ENCODE measurements around the gene FAM53B. TPM values are rescaled to one million over a fixed set of nuclear protein-coding genes. Genes with fewer than 3 reads are reported as not detected.
A peak's percentile ranks its signal among the peaks of the same experiment; 100 is the strongest.

Gene FAM53B
- total RNA-seq, 1 experiment from 2014 or later = 14.9 TPM

- H3K4me3 Mint-ChIP-seq (ENCODE audit: unreplicated experiment) = no peak overlapping the region
- H3K36me3 Mint-ChIP-seq (ENCODE audit: insufficient read depth, unreplicated experiment) = peaks cover 49% of the 10 kb centered on the region
- H3K27me3 Mint-ChIP-seq (ENCODE audit: insufficient read depth, unreplicated experiment) = no peaks in the 10 kb centered on the region
- H3K4me1 Mint-ChIP-seq (ENCODE audit: insufficient read depth, unreplicated experiment) = peaks cover 10% of the 10 kb centered on the region
- ChIA-PET CTCF (interaction anchor here (1.1 kb wide), 1 partner anchor 158 kb away, joined by 3 read pairs; no protein-coding TSS in a partner anchor), POLR2A (no interaction called here)
- H3K27ac Mint-ChIP-seq (ENCODE audit: low read depth, unreplicated experiment) = no peak overlapping the region
- TF ChIP-seq CTCF (IDR thresholded peaks at IDR 0.05; ENCODE audit: unreplicated experiment) = no peak
- no peak for DNase-seq (ENCODE audit: unreplicated experiment)
- no TSS peak for BruUV-seq (replicated peaks)
- no peaks in the 10 kb centered on the region for H3K9me3 Mint-ChIP-seq (ENCODE audit: unreplicated experiment)
- intact Hi-C loops (cut with micrococcal nuclease) = no loop called here
These were observed 53.2 kb downstream of the FAM53B start for GRCh38 chr10:124691002-124691401.

GRCh38 chr10:124689911-124690498 lies 54.2 kb downstream of the FAM53B start:
- intact Hi-C loops (cut with micrococcal nuclease) = no loop called here
- no peak overlapping the region for H3K4me3 Mint-ChIP-seq (ENCODE audit: unreplicated experiment)
- POLR2A ChIA-PET = interaction anchor here (1.5 to 1.6 kb wide), 2 partner anchors 11 to 52 kb away, joined by 4 read pairs; no protein-coding TSS in a partner anchor
- H3K36me3 Mint-ChIP-seq (ENCODE audit: insufficient read depth, unreplicated experiment) = peaks cover 46% of the 10 kb centered on the region
- no TSS peak for BruUV-seq (replicated peaks)
- H3K9me3 Mint-ChIP-seq (ENCODE audit: unreplicated experiment) = no peaks in the 10 kb centered on the region
- DNase-seq (ENCODE audit: unreplicated experiment) = no peak
- no peak overlapping the region for H3K27ac Mint-ChIP-seq (ENCODE audit: low read depth, unreplicated experiment)
- peaks cover 10% of the 10 kb centered on the region for H3K4me1 Mint-ChIP-seq (ENCODE audit: insufficient read depth, unreplicated experiment)
- H3K27me3 Mint-ChIP-seq (ENCODE audit: insufficient read depth, unreplicated experiment) = no peaks in the 10 kb centered on the region
- no peak for TF ChIP-seq CTCF (IDR thresholded peaks at IDR 0.05; ENCODE audit: unreplicated experiment)
- CTCF ChIA-PET = interaction anchor here (1.1 to 2.2 kb wide), 3 partner anchors 52 to 157 kb away, joined by 3 to 18 read pairs (median 3); no protein-coding TSS in a partner anchor

- intact Hi-C loops (cut with micrococcal nuclease) = no loop called here
- ChIA-PET POLR2A (interaction anchor here (0.6 to 1.6 kb wide), 4 partner anchors 10 to 56 kb away, joined by 4 read pairs; no protein-coding TSS in a partner anchor), CTCF (interaction anchor here (0.9 to 2.2 kb wide), 5 partner anchors 15 to 151 kb away, joined by 3 to 18 read pairs (median 3); no protein-coding TSS in a partner anchor)
- no peak overlapping the region for H3K4me3 Mint-ChIP-seq (ENCODE audit: unreplicated experiment)
- H3K36me3 Mint-ChIP-seq (ENCODE audit: insufficient read depth, unreplicated experiment) = peaks cover 40% of the 10 kb centered on the region
- BruUV-seq (replicated peaks) = no TSS peak
- peaks cover 10% of the 10 kb centered on the region for H3K4me1 Mint-ChIP-seq (ENCODE audit: insufficient read depth, unreplicated experiment)
- H3K27me3 Mint-ChIP-seq (ENCODE audit: insufficient read depth, unreplicated experiment) = no peaks in the 10 kb centered on the region
- TF ChIP-seq CTCF (IDR thresholded peaks at IDR 0.05; ENCODE audit: unreplicated experiment) = no peak
- peak; percentile 18 for DNase-seq (ENCODE audit: unreplicated experiment)
- H3K9me3 Mint-ChIP-seq (ENCODE audit: unreplicated experiment) = no peaks in the 10 kb centered on the region
- H3K27ac Mint-ChIP-seq (ENCODE audit: low read depth, unreplicated experiment) = no peak overlapping the region
These were observed 55.1 kb downstream of the FAM53B start for GRCh38 chr10:124688889-124689670.

- Mint-ChIP-seq H3K27me3 (ENCODE audit: insufficient read depth, unreplicated experiment) (no peaks in the 10 kb centered on the region), H3K4me1 (ENCODE audit: insufficient read depth, unreplicated experiment) (peaks cover 10% of the 10 kb centered on the region), H3K27ac (ENCODE audit: low read depth, unreplicated experiment) (no peak overlapping the region), H3K36me3 (ENCODE audit: insufficient read depth, unreplicated experiment) (peaks cover 39% of the 10 kb centered on the region), H3K9me3 (ENCODE audit: unreplicated experiment) (no peaks in the 10 kb centered on the region), H3K4me3 (ENCODE audit: unreplicated experiment) (no peak overlapping the region)
- ChIA-PET POLR2A (interaction anchor here (0.6 to 1.6 kb wide), 5 partner anchors 10 to 56 kb away, joined by 3 to 4 read pairs (median 4); no protein-coding TSS in a partner anchor), CTCF (interaction anchor here (0.6 to 2.2 kb wide), 5 partner anchors 15 to 152 kb away, joined by 3 to 18 read pairs (median 4); no protein-coding TSS in a partner anchor)
- intact Hi-C loops (cut with micrococcal nuclease) = no loop called here
- DNase-seq (ENCODE audit: unreplicated experiment) = no peak
- BruUV-seq (replicated peaks) = no TSS peak
- TF ChIP-seq CTCF (IDR thresholded peaks at IDR 0.05; ENCODE audit: unreplicated experiment) = no peak
These were observed 55.8 kb downstream of the FAM53B start for GRCh38 chr10:124688386-124688785.

Measured in MCF 10A (cell line).